ENCODE measurements around the gene TMEM151B.

DNA sequence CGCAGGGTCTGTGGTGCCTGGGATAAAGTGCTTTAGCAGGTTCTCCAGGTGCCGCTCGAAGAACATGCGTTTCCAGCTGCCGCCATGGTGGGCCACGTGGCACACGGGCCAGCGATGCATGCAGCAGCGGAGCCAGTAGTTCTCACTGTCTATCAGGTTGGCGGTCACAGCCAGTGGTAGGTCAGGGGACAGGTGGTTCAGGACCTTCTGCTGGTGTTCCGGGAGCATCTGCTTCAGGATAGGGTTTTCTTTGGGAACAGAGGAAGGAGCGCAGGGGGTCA lies 16.0 kb downstream of the TMEM151B start:
- no peak for TF ChIP-seq CTCF (conservative IDR thresholded peaks at IDR 0.05; ENCODE audit: low read depth, low read length)
- TF ChIP-seq EZH2 (IDR thresholded peaks at IDR 0.05; ENCODE audit: low read length, unreplicated experiment): no peak

Data from PC-3 (cell line).